NCI-H2029 treated with DMSO at 0.1 percent for 48 hours (cell line): Measurements from ENCODE around the gene GPR146.

Experiments used
- DNase-seq: peaks from one replicate; lab custom pipeline; 2025; lab: John Stamatoyannopoulos, UW

GPR146 gene

GRCh38 chr7:1106063-1106792 lies 61.9 kb downstream of the GPR146 start:
- no peak for DNase-seq

GRCh38 chr7:1106793-1107421 lies 62.6 kb downstream of the GPR146 start:
- no peak for DNase-seq

- DNase-seq: no peak
Measured at GRCh38 chr7:1108264-1108920, 64.0 kb downstream of the GPR146 start.
